Measurements from ENCODE around the gene TPK1.

TPK1 gene

DNA sequence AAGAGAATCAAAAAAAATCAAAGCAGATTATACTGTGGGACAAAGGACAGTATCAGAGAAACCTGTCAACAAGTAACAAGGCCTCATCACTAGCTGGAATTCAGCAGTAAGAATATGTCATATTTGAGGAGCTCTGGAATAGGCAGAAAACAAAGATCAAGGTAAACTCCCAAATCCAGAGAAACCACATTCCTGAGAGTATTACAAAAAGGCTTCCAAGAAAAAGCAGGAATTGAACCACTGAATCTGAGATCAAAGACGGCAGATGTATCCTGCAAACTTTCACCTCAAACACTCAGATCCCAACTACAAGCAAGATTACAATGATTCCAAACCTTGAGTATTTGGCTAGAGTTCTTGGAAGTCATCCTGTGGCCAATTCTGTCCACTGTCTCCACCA lies 16.3 kb downstream of the TPK1 start:
- H2AFZ ChIP-seq (ENCODE audit: low read depth), result no peak overlapping the region
- TF ChIP-seq, protein P1, sequence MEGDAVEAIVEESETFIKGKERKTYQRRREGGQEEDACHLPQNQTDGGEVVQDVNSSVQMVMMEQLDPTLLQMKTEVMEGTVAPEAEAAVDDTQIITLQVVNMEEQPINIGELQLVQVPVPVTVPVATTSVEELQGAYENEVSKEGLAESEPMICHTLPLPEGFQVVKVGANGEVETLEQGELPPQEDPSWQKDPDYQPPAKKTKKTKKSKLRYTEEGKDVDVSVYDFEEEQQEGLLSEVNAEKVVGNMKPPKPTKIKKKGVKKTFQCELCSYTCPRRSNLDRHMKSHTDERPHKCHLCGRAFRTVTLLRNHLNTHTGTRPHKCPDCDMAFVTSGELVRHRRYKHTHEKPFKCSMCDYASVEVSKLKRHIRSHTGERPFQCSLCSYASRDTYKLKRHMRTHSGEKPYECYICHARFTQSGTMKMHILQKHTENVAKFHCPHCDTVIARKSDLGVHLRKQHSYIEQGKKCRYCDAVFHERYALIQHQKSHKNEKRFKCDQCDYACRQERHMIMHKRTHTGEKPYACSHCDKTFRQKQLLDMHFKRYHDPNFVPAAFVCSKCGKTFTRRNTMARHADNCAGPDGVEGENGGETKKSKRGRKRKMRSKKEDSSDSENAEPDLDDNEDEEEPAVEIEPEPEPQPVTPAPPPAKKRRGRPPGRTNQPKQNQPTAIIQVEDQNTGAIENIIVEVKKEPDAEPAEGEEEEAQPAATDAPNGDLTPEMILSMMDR (conservative IDR thresholded peaks at IDR 0.05; ENCODE audit: low read depth, low read length), result no peak
- no peaks in the 10 kb centered on the region for H4K20me1 ChIP-seq (ENCODE audit: insufficient read depth)
- H3K36me3 ChIP-seq (ENCODE audit: insufficient read depth), result no peaks in the 10 kb centered on the region
- H3K4me1 ChIP-seq (ENCODE audit: low read depth, poor library complexity, severe bottlenecking), result no peaks in the 10 kb centered on the region
- no peak overlapping the region for H3K4me3 ChIP-seq (IDR thresholded peaks at IDR 0.05; ENCODE audit: insufficient read depth, low read depth, low read length)
- no peak overlapping the region for H3K4me2 ChIP-seq
- no peak overlapping the region for H3K9ac ChIP-seq
- H3K27ac ChIP-seq, result no peak overlapping the region
- no peaks in the 10 kb centered on the region for H3K27me3 ChIP-seq (ENCODE audit: insufficient read depth, low read depth)
- H3K79me2 ChIP-seq (ENCODE audit: insufficient read depth, low read depth), result no peaks in the 10 kb centered on the region

DNA sequence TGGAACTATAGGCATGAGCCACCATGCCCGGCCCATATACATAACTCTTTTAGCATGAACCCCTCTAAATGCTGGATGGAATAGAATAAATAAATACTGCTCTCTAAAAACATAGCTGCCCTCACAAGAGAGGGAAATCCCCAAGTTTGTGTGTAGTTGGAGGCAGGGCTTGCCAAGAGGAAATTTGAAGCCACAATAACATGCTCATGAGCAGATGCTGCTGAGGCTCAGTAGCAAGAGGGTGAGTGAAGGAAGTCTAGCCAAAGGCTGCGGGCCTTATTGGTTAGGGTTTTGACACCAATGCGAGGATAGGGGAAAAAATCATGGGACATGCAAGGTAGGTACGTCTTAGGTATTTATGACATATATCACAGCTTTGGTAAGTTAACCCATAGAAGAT lies 17.3 kb downstream of the TPK1 start:
- H3K4me3 ChIP-seq (IDR thresholded peaks at IDR 0.05; ENCODE audit: insufficient read depth, low read depth, low read length), result no peak overlapping the region
- no peaks in the 10 kb centered on the region for H3K36me3 ChIP-seq (ENCODE audit: insufficient read depth)
- no peak overlapping the region for H3K27ac ChIP-seq
- H3K4me1 ChIP-seq (ENCODE audit: low read depth, poor library complexity, severe bottlenecking), result no peaks in the 10 kb centered on the region
- H3K4me2 ChIP-seq, result no peak overlapping the region
- H3K27me3 ChIP-seq (ENCODE audit: insufficient read depth, low read depth), result no peaks in the 10 kb centered on the region
- TF ChIP-seq, protein P1 (conservative IDR thresholded peaks at IDR 0.05; ENCODE audit: low read depth, low read length), result no peak
- no peaks in the 10 kb centered on the region for H3K79me2 ChIP-seq (ENCODE audit: insufficient read depth, low read depth)
- H3K9ac ChIP-seq, result no peak overlapping the region
- H4K20me1 ChIP-seq (ENCODE audit: insufficient read depth), result no peaks in the 10 kb centered on the region
- no peak overlapping the region for H2AFZ ChIP-seq (ENCODE audit: low read depth)

DNA sequence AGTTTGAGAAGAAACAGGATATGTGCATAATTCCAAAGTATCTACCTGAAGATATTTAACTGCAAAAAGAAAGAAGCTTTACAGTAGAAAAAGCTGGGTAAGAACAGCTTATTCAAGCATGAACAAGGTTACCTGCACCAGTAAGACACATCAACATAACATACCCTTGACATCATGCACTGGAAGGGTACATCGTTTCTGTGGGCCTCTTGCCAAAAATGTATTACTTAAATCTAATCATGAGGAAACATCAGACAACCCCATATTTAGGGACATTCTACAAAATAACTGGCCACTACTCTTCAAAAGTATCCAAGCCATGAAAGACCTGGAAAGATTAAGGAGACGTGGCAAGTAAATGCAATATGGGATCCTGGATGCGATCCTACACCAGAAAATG lies 18.9 kb downstream of the TPK1 start:
- Histone ChIP-seq H4K20me1 (ENCODE audit: insufficient read depth) (no peaks in the 10 kb centered on the region), H3K27ac (no peak overlapping the region), H3K4me1 (ENCODE audit: low read depth, poor library complexity, severe bottlenecking) (peaks cover 12% of the 10 kb centered on the region), H3K9ac (no peak overlapping the region), H3K4me3 (IDR thresholded peaks at IDR 0.05; ENCODE audit: insufficient read depth, low read depth, low read length) (no peak overlapping the region), H3K4me2 (no peak overlapping the region), H3K36me3 (ENCODE audit: insufficient read depth) (no peaks in the 10 kb centered on the region), H3K79me2 (ENCODE audit: insufficient read depth, low read depth) (no peaks in the 10 kb centered on the region), H2AFZ (ENCODE audit: low read depth) (no peak overlapping the region), H3K27me3 (ENCODE audit: insufficient read depth, low read depth) (no peaks in the 10 kb centered on the region)
- TF ChIP-seq, protein P1 (conservative IDR thresholded peaks at IDR 0.05; ENCODE audit: low read depth, low read length), result no peak

DNA sequence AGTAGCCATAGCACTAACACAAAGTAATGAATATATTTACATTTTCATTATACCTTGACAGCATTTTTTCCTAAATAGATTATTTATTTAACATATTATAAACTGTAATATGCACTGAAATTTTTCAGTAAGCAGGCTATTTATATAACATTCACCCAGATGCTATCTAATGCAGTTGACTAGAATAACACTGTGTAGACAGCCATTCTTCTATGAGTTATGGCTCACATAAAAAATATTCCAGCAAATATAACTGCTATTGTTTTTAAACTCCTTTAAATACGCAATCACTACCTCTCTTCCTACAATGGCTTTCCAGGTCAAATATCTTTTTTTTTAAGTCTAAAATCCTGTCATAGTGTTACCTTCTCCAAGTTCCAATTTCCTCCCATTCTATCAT lies 21.6 kb downstream of the TPK1 start:
- peaks cover 14% of the 10 kb centered on the region for H3K4me1 ChIP-seq (ENCODE audit: low read depth, poor library complexity, severe bottlenecking)

More for the DNA sequence above, 21.6 kb downstream of the TPK1 start:
- Histone ChIP-seq H3K79me2 (ENCODE audit: insufficient read depth, low read depth) (no peaks in the 10 kb centered on the region), H3K27ac (no peak overlapping the region), H3K27me3 (ENCODE audit: insufficient read depth, low read depth) (no peaks in the 10 kb centered on the region), H3K9ac (no peak overlapping the region), H3K4me3 (IDR thresholded peaks at IDR 0.05; ENCODE audit: insufficient read depth, low read depth, low read length) (no peak overlapping the region), H3K4me2 (no peak overlapping the region), H3K36me3 (ENCODE audit: insufficient read depth) (no peaks in the 10 kb centered on the region), H2AFZ (ENCODE audit: low read depth) (no peak overlapping the region), H4K20me1 (ENCODE audit: insufficient read depth) (no peaks in the 10 kb centered on the region)
- TF ChIP-seq, protein P1 (conservative IDR thresholded peaks at IDR 0.05; ENCODE audit: low read depth, low read length), result no peak
